Prostate gland (tissue), 2 donors: Measurements from ENCODE around the gene CRYL1.

Experiments
- POLR2AphosphoS5 ChIP-seq: sonication (generic); formaldehyde crosslinking; IDR thresholded peaks from one replicate; pipeline ENCODE4 v1.6.1; 2017; ENCODE audit warnings: antibody characterized with exemption
- TF ChIP-seq, protein P1 (sequence below), 4 experiments: fragments of 200-600 bp in 2 of 4; fragments of 450-650 bp in 2 of 4; sonication (generic) in 2 of 4; IDR thresholded peaks; 1 replicate in 3 of 4; 2 replicates in 1 of 4; pipeline ENCODE4 v1.5.1; 2016 to 2019; ENCODE audit warnings: antibody characterized with exemption in 4 of 4, mild to moderate bottlenecking in 2 of 4, moderate library complexity in 2 of 4

DNA sequence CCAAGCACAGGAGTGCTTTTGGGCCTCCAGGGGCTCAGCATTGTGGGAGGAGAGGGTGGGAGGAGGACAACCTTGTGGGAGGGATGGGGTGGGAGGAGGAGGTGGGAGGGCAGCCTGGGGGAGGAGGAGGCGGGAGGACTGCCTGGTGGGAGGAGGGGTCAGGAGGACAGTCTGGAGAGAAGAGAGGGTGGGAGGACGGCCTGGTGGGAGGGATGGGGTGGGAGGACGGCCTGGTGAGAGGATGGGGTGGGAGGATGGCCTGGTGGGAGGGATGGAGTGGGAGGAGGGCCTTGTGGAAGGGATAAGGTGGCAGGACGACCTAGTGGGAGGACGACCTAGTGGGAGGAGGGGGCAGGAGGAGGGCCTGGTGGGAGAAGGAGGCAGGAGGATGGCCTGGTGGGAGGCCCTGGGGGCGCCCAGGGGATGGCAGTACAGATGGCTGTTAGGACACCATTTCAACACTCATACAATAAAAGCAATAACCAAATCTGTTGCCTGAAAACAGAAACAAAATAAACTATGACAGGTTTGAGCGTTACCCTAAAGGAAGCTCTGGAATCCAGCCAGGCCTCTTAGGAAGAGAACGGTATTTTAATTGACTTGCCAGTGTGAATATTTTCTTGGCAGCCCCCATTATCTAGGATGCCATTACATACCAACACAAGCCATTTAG is 63.7 kb downstream of the CRYL1 start:
- TF ChIP-seq, protein P1, sequence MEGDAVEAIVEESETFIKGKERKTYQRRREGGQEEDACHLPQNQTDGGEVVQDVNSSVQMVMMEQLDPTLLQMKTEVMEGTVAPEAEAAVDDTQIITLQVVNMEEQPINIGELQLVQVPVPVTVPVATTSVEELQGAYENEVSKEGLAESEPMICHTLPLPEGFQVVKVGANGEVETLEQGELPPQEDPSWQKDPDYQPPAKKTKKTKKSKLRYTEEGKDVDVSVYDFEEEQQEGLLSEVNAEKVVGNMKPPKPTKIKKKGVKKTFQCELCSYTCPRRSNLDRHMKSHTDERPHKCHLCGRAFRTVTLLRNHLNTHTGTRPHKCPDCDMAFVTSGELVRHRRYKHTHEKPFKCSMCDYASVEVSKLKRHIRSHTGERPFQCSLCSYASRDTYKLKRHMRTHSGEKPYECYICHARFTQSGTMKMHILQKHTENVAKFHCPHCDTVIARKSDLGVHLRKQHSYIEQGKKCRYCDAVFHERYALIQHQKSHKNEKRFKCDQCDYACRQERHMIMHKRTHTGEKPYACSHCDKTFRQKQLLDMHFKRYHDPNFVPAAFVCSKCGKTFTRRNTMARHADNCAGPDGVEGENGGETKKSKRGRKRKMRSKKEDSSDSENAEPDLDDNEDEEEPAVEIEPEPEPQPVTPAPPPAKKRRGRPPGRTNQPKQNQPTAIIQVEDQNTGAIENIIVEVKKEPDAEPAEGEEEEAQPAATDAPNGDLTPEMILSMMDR (IDR thresholded peaks at IDR 0.05) = no peak
- TF ChIP-seq POLR2AphosphoS5 = no peak
